Measurements from ENCODE around the gene SYDE2.

Gene SYDE2

DNA sequence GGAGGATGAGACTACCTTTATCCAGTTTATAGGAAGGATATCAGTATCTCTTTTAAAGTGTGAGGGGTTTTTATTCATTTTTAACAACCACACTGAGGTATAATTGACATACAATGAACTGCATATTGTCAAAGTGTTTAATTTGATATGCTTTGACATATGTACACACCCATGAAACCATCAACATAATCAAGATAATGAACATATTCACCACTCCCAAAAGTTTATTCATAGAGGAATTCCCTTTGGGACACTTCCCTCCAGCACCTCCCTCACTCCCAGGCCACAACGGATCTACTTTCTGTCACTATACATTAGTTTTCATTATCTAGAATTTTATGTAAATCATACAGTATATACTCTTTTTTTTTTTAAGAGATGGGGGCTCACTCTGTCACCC is 89.1 kb downstream of the SYDE2 start:
- TF ChIP-seq CEBPB (IDR thresholded peaks at IDR 0.05), result no peak
- TF ChIP-seq, protein P1, sequence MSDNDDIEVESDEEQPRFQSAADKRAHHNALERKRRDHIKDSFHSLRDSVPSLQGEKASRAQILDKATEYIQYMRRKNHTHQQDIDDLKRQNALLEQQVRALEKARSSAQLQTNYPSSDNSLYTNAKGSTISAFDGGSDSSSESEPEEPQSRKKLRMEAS (IDR thresholded peaks at IDR 0.05), result no peak
- no peak for TF ChIP-seq TEAD4 (IDR thresholded peaks at IDR 0.05)
- TF ChIP-seq ZBTB7A (IDR thresholded peaks at IDR 0.05; ENCODE audit: low read depth), result no peak
- TF ChIP-seq, protein P2, sequence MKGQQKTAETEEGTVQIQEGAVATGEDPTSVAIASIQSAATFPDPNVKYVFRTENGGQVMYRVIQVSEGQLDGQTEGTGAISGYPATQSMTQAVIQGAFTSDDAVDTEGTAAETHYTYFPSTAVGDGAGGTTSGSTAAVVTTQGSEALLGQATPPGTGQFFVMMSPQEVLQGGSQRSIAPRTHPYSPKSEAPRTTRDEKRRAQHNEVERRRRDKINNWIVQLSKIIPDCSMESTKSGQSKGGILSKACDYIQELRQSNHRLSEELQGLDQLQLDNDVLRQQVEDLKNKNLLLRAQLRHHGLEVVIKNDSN (IDR thresholded peaks at IDR 0.05), result no peak
- no peak for TF ChIP-seq EGR1 (IDR thresholded peaks at IDR 0.05)

DNA sequence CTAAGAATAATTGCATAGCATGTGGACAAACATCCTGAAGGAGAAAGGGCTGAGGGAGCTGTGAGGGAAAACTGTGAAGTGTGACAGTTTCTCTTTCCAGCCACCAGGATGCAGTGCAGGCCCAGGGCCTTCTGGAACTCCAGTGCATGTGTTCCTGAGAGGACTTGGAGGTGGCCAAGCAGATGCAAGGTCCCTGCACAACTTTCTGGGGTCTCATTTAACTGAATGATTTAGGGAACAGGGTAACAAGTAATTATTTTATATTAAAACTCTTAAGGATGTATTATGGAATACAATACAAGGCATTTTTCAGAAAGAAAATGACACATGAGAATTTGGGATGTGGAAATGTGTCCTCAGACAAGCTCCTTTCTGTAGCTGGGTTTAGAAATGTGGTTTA is 91.3 kb downstream of the SYDE2 start:
- TF ChIP-seq EP300 (IDR thresholded peaks at IDR 0.05; ENCODE audit: borderline replicate concordance) (no peak), NFIC (IDR thresholded peaks at IDR 0.05) (no peak), RAD21 (IDR thresholded peaks at IDR 0.05; ENCODE audit: low read depth) (peak; percentile 96), CREB1 (IDR thresholded peaks at IDR 0.05; ENCODE audit: low read depth) (no peak)
- TF ChIP-seq, protein P2 (IDR thresholded peaks at IDR 0.05), result no peak
- TF ChIP-seq, protein P1 (IDR thresholded peaks at IDR 0.05), result no peak

Measured in Ishikawa (cell line).